HEK293T (cell line): ENCODE results near the gene FGFR3.
"Not testable (repeated sequence)": the region's sequence is repeated elsewhere in the genome, so short reads cannot be mapped to it uniquely, and the experiment has no call there.

Experiments used
- CTCF ChIA-PET: fragments of 350-600 bp; formaldehyde crosslinking; extraction: SDS; loops from one replicate; lab custom pipeline; 2021; ENCODE audit warnings: antibody characterized with exemption, inconsistent platforms; lab: Yijun Ruan, JAX
- POLR2A ChIA-PET: fragments of 350-600 bp; formaldehyde crosslinking; extraction: SDS; loops from one replicate; lab custom pipeline; 2020; ENCODE audit warnings: antibody characterized with exemption, inconsistent platforms; lab: Yijun Ruan, JAX
- DNase-seq: peaks from one replicate; pipeline ENCODE4 v3.0.0; 2012; ENCODE audit warnings: mixed read lengths; ENCODE audit errors: extremely low spot score
- ARNT ChIP-seq: fragments of 450-650 bp; IDR thresholded peaks from 2 replicates; pipeline ENCODE4 v1.6.1; 2017; ENCODE audit warnings: mild to moderate bottlenecking
- BHLHE40 ChIP-seq: fragments of 450-650 bp; IDR thresholded peaks from 2 replicates; pipeline ENCODE4 v1.6.1; 2016; ENCODE audit warnings: mild to moderate bottlenecking, moderate library complexity, borderline replicate concordance
- CTBP1 ChIP-seq: fragments of 450-650 bp; IDR thresholded peaks from 2 replicates; pipeline ENCODE4 v1.6.1; 2016; ENCODE audit warnings: borderline replicate concordance
- ELF4 ChIP-seq: fragments of 450-650 bp; IDR thresholded peaks from 2 replicates; pipeline ENCODE4 v1.6.1; 2017; ENCODE audit warnings: antibody characterized with exemption
- FOXA1 ChIP-seq: fragments of 450-650 bp; IDR thresholded peaks from 2 replicates; pipeline ENCODE4 v1.6.1; 2016; ENCODE audit warnings: mild to moderate bottlenecking
- FOXK2 ChIP-seq: fragments of 450-650 bp; IDR thresholded peaks from 2 replicates; pipeline ENCODE4 v1.6.1; 2016; ENCODE audit warnings: mild to moderate bottlenecking
- FOXM1 ChIP-seq: fragments of 450-650 bp; IDR thresholded peaks from 2 replicates; pipeline ENCODE4 v1.6.1; 2017; ENCODE audit warnings: mild to moderate bottlenecking, borderline replicate concordance
- HDGF ChIP-seq: fragments of 450-650 bp; IDR thresholded peaks from 2 replicates; pipeline ENCODE4 v1.6.1; 2017; ENCODE audit warnings: antibody characterized with exemption, borderline replicate concordance
- L3MBTL2 ChIP-seq: fragments of 450-650 bp; conservative IDR thresholded peaks from 2 replicates; pipeline ENCODE4 v1.6.1; 2016; ENCODE audit warnings: mild to moderate bottlenecking
- LEF1 ChIP-seq: fragments of 450-650 bp; IDR thresholded peaks from 2 replicates; pipeline ENCODE4 v1.6.1; 2017; ENCODE audit warnings: mild to moderate bottlenecking, borderline replicate concordance
- NFRKB ChIP-seq: fragments of 450-650 bp; IDR thresholded peaks from 2 replicates; pipeline ENCODE4 v1.6.1; 2016; ENCODE audit warnings: mild to moderate bottlenecking, moderate library complexity
- PKNOX1 ChIP-seq: fragments of 450-650 bp; IDR thresholded peaks from 2 replicates; pipeline ENCODE4 v1.6.1; 2016
- SP1 ChIP-seq: fragments of 450-650 bp; IDR thresholded peaks from 2 replicates; pipeline ENCODE4 v1.6.1; 2017
- SUZ12 ChIP-seq: fragments of 450-650 bp; IDR thresholded peaks from 2 replicates; pipeline ENCODE4 v1.6.1; 2016; ENCODE audit warnings: mild to moderate bottlenecking
- TARDBP ChIP-seq: fragments of 450-650 bp; IDR thresholded peaks from 2 replicates; pipeline ENCODE4 v1.6.1; 2016
- ZNF384 ChIP-seq: fragments of 450-650 bp; IDR thresholded peaks from 2 replicates; pipeline ENCODE4 v1.6.1; 2016

The FGFR3 gene

GRCh38 chr4:1843852-1844251 lies 50.8 kb downstream of the FGFR3 start:
- CTCF ChIA-PET, result no interaction called here
- POLR2A ChIA-PET, result no interaction called here

GRCh38 chr4:1844618-1845017 lies 51.5 kb downstream of the FGFR3 start:
- ChIA-PET CTCF (interaction anchor here (0.6 kb wide), 1 partner anchor 296 kb away, joined by 3 read pairs; no protein-coding TSS in a partner anchor), POLR2A (interaction anchor here (1.0 kb wide), 2 partner anchors 12 to 14 kb away, joined by 3 to 5 read pairs; no protein-coding TSS in a partner anchor)
- not testable (repeated sequence) for DNase-seq

More at GRCh38 chr4:1843852-1844251, 50.8 kb downstream of the FGFR3 start:
- DNase-seq, result no peak
- TF ChIP-seq BHLHE40, result no peak
- TF ChIP-seq TARDBP, result no peak
- no peak for TF ChIP-seq CTBP1
- no peak for TF ChIP-seq ELF4
- no peak for TF ChIP-seq L3MBTL2
- TF ChIP-seq ZNF384, result no peak
- TF ChIP-seq FOXK2, result no peak
- TF ChIP-seq FOXM1, result no peak
- no peak for TF ChIP-seq FOXA1
- TF ChIP-seq SUZ12, result no peak

- no peak for DNase-seq
- CTCF ChIA-PET, result interaction anchor here (2.6 kb wide), 1 partner anchor 53 kb away, joined by 5 read pairs; no protein-coding TSS in a partner anchor
- POLR2A ChIA-PET, result interaction anchor here (1.2 kb wide), 1 partner anchor 143 kb away, joined by 3 read pairs; no protein-coding TSS in a partner anchor
- TF ChIP-seq NFRKB (no peak), ZNF384 (no peak), ELF4 (no peak), TARDBP (no peak), PKNOX1 (no peak), CTBP1 (no peak), SUZ12 (no peak), FOXK2 (no peak), FOXA1 (no peak), LEF1 (no peak), ARNT (no peak), L3MBTL2 (no peak), FOXM1 (no peak), HDGF (no peak), SP1 (no peak), BHLHE40 (no peak)
Observed at GRCh38 chr4:1846580-1846979, 53.5 kb downstream of the FGFR3 start.

GRCh38 chr4:1850276-1850675 lies 57.2 kb downstream of the FGFR3 start:
- no peak for TF ChIP-seq L3MBTL2
- DNase-seq, result no peak
- POLR2A ChIA-PET, result no interaction called here
- CTCF ChIA-PET, result no interaction called here

GRCh38 chr4:1851160-1851559 lies 58.1 kb downstream of the FGFR3 start:
- CTCF ChIA-PET, result interaction anchor here (0.7 kb wide), 1 partner anchor 13 kb away, joined by 4 read pairs; no protein-coding TSS in a partner anchor
- DNase-seq, result peak; percentile 42
- POLR2A ChIA-PET, result no interaction called here
- no peak for TF ChIP-seq BHLHE40
- no peak for TF ChIP-seq FOXA1
- no peak for TF ChIP-seq PKNOX1
- TF ChIP-seq L3MBTL2, result no peak
- no peak for TF ChIP-seq SP1
- TF ChIP-seq HDGF, result 0 out of 2 replicates have a peak, but pooled peaks have one; percentile 65
- TF ChIP-seq SUZ12, result no peak

- DNase-seq, result no peak
- TF ChIP-seq ARNT, result no peak
- no peak for TF ChIP-seq FOXK2
- no peak for TF ChIP-seq FOXM1
- no peak for TF ChIP-seq NFRKB
- TF ChIP-seq CTBP1, result no peak
- no peak for TF ChIP-seq FOXA1
- no peak for TF ChIP-seq LEF1
- TF ChIP-seq PKNOX1, result no peak
- no peak for TF ChIP-seq ELF4
- no peak for TF ChIP-seq ZNF384
- TF ChIP-seq SP1, result no peak
- no peak for TF ChIP-seq SUZ12
- no peak for TF ChIP-seq TARDBP
- CTCF ChIA-PET, result no interaction called here
- POLR2A ChIA-PET, result no interaction called here
Observed at GRCh38 chr4:1851575-1852410, 58.7 kb downstream of the FGFR3 start.
